ENCODE data around the gene RSPO3. TPM values are rescaled to one million over a fixed set of nuclear protein-coding genes. Genes with fewer than 3 reads are reported as not detected.

Gene RSPO3
- polyA plus RNA-seq, 1 of the 3 experiments (the other 2 are of a cell fraction), result not detected

- TF ChIP-seq PBX3 (IDR thresholded peaks at IDR 0.05), result no peak
- no peak for TF ChIP-seq RCOR1 (IDR thresholded peaks at IDR 0.05; ENCODE audit: low read length)
Observed at GRCh38 chr6:127090051-127090450, 28.4 kb upstream of the RSPO3 start (continued).

GRCh38 chr6:127092466-127092865, 26.0 kb upstream of the RSPO3 start:
- no peak for DNase-seq
- Histone ChIP-seq H4K20me1 (ENCODE audit: insufficient read depth) (no peaks in the 10 kb centered on the region), H2AFZ (ENCODE audit: low read depth) (no peak overlapping the region), H3K9me2 (no peaks in the 10 kb centered on the region), H3K9me3 (no peaks in the 10 kb centered on the region), H3K4me2 (no peak overlapping the region), H3F3A (replicated peaks; ENCODE audit: insufficient read depth) (no peaks in the 10 kb centered on the region), H3K4me1 (ENCODE audit: control insufficient read depth in 1 of 2, insufficient read depth in 2 of 2, low read depth in 1 of 2, low read length in 1 of 2) (no peaks in the 10 kb centered on the region), H3K36me3 (replicated peaks in 1 of 2; ENCODE audit: control insufficient read depth in 1 of 2, insufficient read depth in 2 of 2, low read length in 1 of 2) (no peaks in the 10 kb centered on the region), H3K9ac (no peak overlapping the region), H3K4me3 (ENCODE audit: low read depth in 2 of 2, low read length in 1 of 2) (no peak overlapping the region), H3K27ac (ENCODE audit: low read depth in 2 of 2, low read length in 1 of 2) (no peak overlapping the region), H3K79me2 (ENCODE audit: insufficient read depth) (no peaks in the 10 kb centered on the region), H3K27me3 (ENCODE audit: insufficient read depth) (no peaks in the 10 kb centered on the region; the same call in 1 of the 2 replicates)
- ChIA-PET CTCF (no interaction called here), POLR2A (no interaction called here)
- TF ChIP-seq SMC3 (IDR thresholded peaks at IDR 0.05; ENCODE audit: low read depth, low read length), result no peak
- no peak for TF ChIP-seq MEF2A (IDR thresholded peaks at IDR 0.05; ENCODE audit: borderline replicate concordance, low read depth)
- TF ChIP-seq RCOR1 (IDR thresholded peaks at IDR 0.05; ENCODE audit: low read length), result no peak
- 14% methylated on average over 3 of the region's 3 CpGs for WGBS (ENCODE audit: low lambda C conversion rate)

- POLR2A ChIA-PET, result no interaction called here
- DNase-seq, result no peak
- H3K36me3 ChIP-seq (replicated peaks in 1 of 2; ENCODE audit: control insufficient read depth in 1 of 2, insufficient read depth in 2 of 2, low read length in 1 of 2), result no peaks in the 10 kb centered on the region
- H3K4me2 ChIP-seq, result no peak overlapping the region
- H3K4me1 ChIP-seq (ENCODE audit: control insufficient read depth in 1 of 2, insufficient read depth in 2 of 2, low read depth in 1 of 2, low read length in 1 of 2), result no peaks in the 10 kb centered on the region
- H2AFZ ChIP-seq (ENCODE audit: low read depth), result no peak overlapping the region
- no peak overlapping the region for H3K4me3 ChIP-seq (ENCODE audit: low read depth in 2 of 2, low read length in 1 of 2)
- 28% methylated on average over 1 of the region's 1 CpG for WGBS (ENCODE audit: low lambda C conversion rate)
- H3K27me3 ChIP-seq (ENCODE audit: insufficient read depth), result peaks cover 10% of the 10 kb centered on the region; the same call in 1 of the 2 replicates
- no peaks in the 10 kb centered on the region for H3F3A ChIP-seq (replicated peaks; ENCODE audit: insufficient read depth)
- no peaks in the 10 kb centered on the region for H3K9me3 ChIP-seq
- H3K9ac ChIP-seq, result no peak overlapping the region
- no peaks in the 10 kb centered on the region for H4K20me1 ChIP-seq (ENCODE audit: insufficient read depth)
- no peaks in the 10 kb centered on the region for H3K79me2 ChIP-seq (ENCODE audit: insufficient read depth)
- H3K9me2 ChIP-seq, result no peaks in the 10 kb centered on the region
- CTCF ChIA-PET, result interaction anchor here (1.7 kb wide), 1 partner anchor 291 kb away, joined by 3 read pairs; no protein-coding TSS in a partner anchor
- H3K27ac ChIP-seq (ENCODE audit: low read depth in 2 of 2, low read length in 1 of 2), result no peak overlapping the region
- TF ChIP-seq MXI1 (IDR thresholded peaks at IDR 0.05; ENCODE audit: low read depth, low read length) (no peak), TEAD4 (IDR thresholded peaks at IDR 0.05; ENCODE audit: borderline replicate concordance, insufficient read depth) (no peak), RXRA (IDR thresholded peaks at IDR 0.05; ENCODE audit: borderline replicate concordance, low read depth) (no peak), ELF1 (IDR thresholded peaks at IDR 0.05) (no peak), FOXJ3 (CRISPR knock-in tag; IDR thresholded peaks at IDR 0.05) (no peak), EZH2phosphoT487 (IDR thresholded peaks at IDR 0.05; ENCODE audit: borderline replicate concordance, low read depth) (no peak), GATA2 (CRISPR knock-in tag; IDR thresholded peaks at IDR 0.05) (no peak), RFX5 (IDR thresholded peaks at IDR 0.05; ENCODE audit: low read length) (no peak), NRF1 (IDR thresholded peaks at IDR 0.05; ENCODE audit: low read depth, low read length) (no peak), FOXM1 (IDR thresholded peaks at IDR 0.05; ENCODE audit: low read depth) (no peak), RCOR1 (IDR thresholded peaks at IDR 0.05; ENCODE audit: low read length) (no peak), POLR2AphosphoS5 (IDR thresholded peaks at IDR 0.05; ENCODE audit: low read depth, low read length) (no peak), CHD2 (IDR thresholded peaks at IDR 0.05; ENCODE audit: low read length, partially characterized antibody) (no peak), JUND (IDR thresholded peaks at IDR 0.05) (no peak), MAX (IDR thresholded peaks at IDR 0.05; ENCODE audit: low read depth) (no peak)
Observed at GRCh38 chr6:127094791-127095190, 23.7 kb upstream of the RSPO3 start.
